ELR (cell line): ENCODE results near the gene CCDC197.

Source experiments
- DNase-seq: peaks from one replicate; pipeline ENCODE4 v3.0.0-alpha.2; 2015; ENCODE audit warnings: low read depth

CCDC197 gene

DNA sequence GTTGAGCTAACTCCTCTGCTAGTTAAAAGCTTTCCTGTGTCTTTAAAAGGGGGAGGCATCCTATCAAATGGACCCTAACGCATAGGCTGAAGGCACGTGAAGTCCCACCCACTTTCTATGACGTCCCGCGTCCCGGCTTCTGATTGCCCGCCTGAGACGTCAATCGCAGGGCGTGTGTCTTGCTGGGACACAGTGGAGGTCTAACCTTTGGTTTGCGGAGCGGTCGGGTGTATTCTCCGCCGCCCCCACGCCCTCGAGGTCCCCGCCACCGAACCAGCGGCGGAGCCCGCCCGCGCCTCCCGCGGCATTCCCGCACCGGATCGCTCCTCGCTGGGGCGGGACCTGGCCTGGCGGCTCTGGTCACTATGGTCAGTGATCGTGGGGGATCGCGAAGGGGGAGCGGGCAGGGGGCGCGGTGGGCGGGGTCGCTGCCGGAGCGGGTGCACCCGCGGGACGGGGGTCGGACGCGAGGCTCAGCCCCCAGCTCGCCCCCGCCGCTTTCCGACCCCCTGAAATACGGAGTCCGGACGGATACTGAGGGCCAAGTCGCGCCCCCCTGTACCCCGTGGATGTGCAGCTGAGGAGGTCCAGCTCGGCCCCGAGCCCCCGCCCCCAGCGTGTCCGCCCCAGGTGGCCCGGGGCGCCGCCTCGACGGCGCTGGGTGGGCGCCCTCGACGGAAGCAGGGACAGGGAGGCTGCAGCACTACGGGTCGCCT lies 29.2 kb downstream of the CCDC197 start, which contains the start of gene OTUB2:
TSS of gene OTUB2 (plus strand) at position 168 of the 716 bp plus-strand sequence. CDS start at position 366, 198 bp downstream.
- DNase-seq: peak; percentile 100

DNA sequence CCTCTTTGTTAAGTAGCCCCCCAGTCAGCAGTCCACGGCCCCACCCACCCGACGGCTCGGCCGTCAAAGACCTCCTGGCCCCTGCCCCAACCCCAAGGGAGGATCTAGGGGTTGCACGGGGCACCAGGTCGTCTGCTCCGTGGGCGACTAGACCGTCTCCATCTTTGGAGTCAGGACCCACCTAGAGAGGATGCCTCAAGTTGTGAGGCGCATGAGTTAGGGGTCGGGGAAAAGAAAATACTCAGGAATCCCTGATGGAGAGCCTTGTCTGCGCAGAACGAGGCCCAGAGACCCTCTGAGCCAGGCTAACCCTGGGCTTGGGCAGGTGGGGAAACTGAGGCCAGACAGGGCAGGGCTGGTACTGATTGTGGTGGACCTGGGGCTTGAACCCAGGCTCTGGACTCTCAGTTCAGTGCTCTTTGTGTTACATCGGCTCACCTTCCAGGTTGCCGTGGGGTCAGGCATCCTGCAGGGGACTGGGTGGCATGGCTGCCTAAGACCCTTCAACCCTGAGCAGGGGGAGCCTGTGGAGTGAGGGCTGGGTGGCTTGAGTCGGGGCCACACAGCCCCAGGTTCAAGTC lies 29.9 kb downstream of the CCDC197 start:
- DNase-seq: no peak

GRCh38 chr14:94027566-94028449 lies 30.7 kb downstream of the CCDC197 start:
- peak; percentile 54 for DNase-seq

- DNase-seq: peak; percentile 93
Measured at GRCh38 chr14:94028450-94028826, 31.3 kb downstream of the CCDC197 start.

GRCh38 chr14:94029265-94029664 lies 32.2 kb downstream of the CCDC197 start:
- no peak for DNase-seq

- DNase-seq: no peak
Measured at GRCh38 chr14:94029671-94030203, 32.6 kb downstream of the CCDC197 start.

DNA sequence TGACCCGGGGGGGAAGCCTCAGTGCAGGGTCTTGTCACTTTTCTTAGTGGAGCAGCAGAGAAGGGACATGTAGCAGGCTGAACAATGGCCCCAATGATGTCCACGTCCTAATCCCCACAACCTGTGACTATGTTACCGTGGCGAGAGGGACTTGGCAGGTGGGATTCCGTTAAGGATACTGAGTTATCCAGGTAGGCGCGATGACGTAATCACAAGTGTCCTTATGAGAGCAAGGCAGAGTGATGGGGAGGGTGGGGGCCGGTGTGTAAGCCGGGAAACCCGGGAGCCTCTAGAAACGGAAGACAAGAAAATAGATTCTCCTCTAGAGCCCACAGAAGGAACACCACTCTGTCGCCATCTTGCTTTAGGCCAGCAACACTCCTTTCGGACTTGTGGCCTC lies 33.5 kb downstream of the CCDC197 start:
- no peak for DNase-seq

GRCh38 chr14:94031161-94031882 lies 34.2 kb downstream of the CCDC197 start:
- DNase-seq: no peak

DNA sequence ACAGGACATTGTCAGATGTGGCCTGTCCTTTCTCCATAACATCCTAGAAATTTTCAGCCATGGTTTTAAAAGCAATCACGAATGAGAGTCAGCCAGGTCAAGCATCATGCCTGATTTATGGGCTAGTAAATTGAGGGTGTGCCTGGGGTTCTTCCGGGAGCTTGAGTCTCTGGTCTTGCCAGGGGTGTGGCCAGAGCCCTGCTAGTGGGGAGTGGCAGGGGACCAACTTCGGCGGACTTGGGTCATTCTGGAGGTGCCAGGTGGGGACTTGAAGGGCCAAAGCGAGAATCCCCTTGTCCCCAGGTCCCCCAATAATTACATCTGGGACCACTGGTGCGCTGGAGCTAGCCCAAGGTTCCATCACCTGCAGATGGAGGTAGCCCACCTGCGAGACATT lies 34.8 kb downstream of the CCDC197 start:
- DNase-seq: no peak

DNA sequence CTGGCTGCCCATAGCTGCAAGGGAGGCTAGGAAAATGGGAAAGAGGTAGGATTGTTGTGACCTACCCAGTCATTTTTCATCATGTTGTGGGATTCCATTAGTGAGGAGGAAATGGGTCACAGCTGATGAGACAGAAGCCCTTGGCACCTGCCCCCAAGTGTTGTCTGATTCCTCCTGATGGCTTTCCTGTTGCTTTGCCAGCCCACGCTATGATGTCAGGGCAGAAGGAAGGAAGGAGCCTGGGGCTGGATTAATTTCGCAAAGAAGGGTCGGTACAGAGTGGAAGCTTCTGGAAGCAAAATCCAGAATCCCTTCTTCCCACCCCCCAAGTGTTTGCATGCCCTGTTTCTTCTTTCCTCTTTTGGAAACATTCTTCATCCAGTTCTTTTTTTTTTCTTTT lies 37.8 kb downstream of the CCDC197 start:
- DNase-seq: no peak

DNA sequence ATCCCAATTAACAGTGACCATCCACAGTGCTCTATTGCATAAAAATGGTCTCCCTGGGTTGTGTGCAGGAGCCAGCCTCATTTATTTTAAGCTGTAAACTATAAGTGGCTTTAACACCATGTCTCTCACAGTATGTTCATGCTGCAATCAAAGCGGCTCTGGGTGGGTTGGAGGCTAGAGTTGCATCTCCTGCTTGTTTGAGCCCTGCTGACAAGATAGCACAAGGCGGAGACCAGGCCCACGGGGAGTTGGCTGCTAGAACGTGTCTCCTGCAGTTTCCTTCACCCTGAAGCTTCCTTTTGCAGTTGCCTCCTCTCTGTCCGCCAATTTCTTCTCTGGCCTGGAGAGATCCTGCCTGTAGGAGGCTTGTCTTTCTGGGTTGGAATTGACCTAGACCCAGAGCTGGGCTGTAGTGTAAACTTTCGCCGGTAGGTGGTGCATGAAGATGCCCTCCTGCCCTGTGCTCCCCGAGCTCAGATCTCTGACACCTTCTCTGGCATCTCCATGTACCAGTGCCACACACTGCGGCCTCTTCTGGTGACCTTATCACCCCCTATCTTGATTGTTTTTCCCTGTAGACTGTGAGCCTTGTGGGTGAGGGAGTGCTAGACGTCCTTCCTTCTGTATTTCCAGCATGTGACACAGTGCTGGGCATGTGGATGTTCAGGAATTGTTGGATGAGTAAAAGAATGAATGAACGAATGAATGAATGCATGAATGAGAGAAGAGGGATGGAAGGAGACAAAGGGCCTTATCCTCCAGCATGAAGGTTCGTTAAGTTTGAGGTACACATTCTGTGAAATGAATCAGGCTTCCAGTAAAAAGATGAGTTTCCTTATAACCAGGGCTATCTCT lies 39.4 kb downstream of the CCDC197 start:
- peak; percentile 88 for DNase-seq

DNA sequence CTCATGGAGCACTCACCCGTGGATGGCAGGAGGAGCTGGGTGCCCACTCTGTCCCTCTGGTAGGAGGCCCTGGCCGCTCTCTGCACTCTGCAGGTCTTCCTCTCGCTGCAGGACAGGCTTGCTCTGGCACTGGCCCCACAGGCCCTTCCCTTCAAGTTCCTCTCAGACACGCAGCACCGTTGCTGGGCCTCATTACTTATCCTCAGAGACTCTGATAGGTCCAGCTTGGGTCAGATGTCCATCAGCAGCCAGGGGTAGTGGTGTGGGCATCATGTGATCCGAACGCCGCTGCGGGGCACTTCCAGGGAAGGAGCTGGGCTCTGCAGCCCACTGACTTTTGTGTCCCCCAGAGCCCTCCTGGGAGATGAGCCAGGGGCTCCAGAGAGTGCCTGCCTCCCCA lies 40.9 kb downstream of the CCDC197 start:
- no peak for DNase-seq

DNA sequence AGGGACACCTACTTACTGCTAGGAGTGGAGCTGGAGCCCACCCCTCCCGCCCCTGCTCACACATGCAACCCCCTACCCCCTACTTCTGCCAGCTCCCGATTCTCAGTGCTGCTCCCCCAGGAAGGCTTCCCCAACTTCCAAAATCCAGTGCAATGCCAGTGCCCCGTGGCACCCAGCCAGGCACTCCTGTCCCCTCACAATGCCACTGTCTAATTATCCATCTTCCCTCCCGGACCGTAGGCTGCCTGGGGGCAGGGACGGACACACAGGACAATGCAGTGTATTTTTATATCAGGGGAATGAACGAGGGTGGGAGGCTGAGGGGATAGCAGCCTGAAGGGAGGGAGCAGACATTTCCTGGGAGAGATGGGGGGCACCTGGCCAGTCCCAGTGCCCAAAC lies 41.4 kb downstream of the CCDC197 start:
- no peak for DNase-seq

DNA sequence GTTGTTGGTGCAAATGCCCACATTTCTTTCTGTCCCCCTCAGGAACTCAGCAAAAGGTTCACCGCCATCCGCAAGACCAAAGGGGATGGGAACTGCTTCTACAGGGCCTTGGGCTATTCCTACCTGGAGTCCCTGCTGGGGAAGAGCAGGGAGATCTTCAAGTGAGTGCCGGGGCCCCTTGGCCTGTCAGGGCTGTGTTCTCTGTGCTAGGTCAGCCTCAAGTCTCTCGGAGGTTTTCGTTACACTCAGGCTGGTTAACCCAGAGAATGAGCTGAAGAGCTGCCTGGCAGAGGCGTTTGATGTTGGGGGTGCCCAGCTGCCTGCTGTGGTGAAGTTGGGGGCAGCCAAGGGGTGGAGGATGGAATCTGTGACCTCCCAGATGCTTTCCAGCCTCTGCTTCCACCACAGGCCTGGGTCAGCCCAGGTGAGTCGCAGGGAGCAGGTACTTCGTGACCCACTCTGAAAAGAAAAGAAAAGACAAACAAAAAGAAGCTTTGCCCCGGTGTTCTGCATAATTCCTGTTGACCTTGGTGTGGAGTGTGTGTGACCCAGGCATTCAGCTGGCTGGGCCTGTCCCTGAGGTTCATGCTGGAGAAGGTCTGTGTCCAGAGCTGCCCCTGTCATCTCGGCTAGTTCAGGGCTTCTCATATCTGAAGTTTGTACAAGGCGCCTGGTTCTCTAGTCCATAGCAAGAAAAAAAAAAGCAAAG lies 42.0 kb downstream of the CCDC197 start:
- no peak for DNase-seq

DNA sequence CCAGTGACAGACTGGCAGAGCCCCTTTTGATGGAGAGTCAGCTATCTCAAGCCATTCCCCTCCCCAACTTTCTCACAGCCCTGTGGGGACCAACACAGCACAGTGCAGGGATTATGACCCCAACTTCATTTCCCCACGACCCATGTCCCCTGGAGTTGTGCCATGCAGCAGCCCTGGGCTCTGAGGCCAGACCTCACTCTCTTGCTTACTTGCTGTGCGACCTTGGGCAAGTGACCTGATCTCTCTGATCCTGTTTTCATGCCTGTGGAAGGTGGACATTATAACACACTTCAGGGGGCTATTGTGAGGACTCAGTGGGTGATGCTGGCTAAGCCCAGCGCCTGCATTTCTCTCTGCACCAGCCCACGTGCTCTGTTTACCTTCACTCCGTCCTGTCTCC lies 43.1 kb downstream of the CCDC197 start:
- no peak for DNase-seq

DNA sequence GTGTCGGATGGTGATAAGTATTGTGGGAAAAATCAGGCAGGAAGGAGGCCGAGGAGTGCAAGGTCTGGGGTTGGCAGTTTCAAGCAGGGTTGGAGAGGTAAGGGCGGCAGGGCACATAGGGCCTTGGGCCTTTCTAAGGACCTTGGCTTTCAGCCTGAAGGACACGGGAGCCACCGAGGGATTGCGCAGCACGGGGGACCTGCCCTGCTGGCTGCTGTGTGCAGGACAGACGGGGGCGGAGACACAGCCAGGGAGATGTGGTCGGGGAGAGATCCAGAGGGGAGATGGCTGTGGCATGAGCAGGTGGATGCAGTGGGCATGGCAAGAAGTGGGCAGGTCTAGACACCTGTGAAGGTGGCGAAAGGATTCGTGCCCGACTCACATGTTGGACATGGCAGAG lies 43.7 kb downstream of the CCDC197 start:
- no peak for DNase-seq

DNA sequence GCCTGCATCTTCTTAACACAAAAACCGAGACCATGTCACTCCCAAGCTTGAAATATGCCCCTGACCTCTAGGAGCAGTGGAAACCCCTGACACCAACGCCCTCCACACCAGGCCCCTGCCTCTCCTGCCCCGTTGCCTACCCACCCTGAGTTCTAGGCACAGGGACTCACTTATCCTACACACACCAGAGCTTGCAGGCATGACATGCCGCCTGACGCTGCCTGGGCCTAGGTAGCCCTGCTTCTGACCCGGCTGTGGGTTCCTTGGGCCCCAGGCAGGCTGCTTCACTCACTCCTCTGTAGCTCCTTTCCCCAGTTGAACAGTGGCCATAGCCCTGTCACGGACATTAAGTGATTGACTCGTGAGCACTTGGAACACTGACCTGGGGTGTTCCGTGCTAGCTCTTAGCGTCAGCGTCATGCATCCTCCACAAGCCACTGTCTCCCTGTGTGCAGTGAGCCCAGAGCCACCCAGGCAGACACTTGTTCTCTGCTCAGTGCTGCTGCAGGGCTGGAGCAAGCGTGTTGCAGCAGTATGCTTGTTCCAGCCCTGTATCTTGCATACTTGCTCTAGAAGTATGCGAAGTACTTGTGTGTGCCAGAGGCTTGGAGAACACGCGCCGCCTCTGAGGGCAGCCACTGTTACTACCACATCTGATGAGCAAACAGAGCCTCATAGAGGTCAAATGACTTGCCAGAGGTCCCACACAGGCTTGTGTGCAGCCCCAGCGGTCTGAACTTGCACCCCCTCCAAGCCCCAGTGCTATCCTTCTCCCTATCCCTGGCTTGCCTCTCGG lies 44.6 kb downstream of the CCDC197 start:
- peak; percentile 71 for DNase-seq

- no peak for DNase-seq
Measured at GRCh38 chr14:94042433-94043091, 45.5 kb downstream of the CCDC197 start.
